ENCODE data around the gene PPP1R16B.
"Not testable (repeated sequence)": the region's sequence is repeated elsewhere in the genome, so short reads cannot be mapped to it uniquely, and the experiment has no call there.

Gene PPP1R16B

GRCh38 chr20:38939686-38940085, 134.2 kb downstream of the PPP1R16B start:
- DNase-seq = no peak

GRCh38 chr20:38940644-38941043, 135.1 kb downstream of the PPP1R16B start:
- DNase-seq = no peak

GRCh38 chr20:38941726-38942389, 136.4 kb downstream of the PPP1R16B start:
- DNase-seq = no peak

GRCh38 chr20:38945012-38945411, 139.5 kb downstream of the PPP1R16B start:
- no peak for DNase-seq

- no peak for DNase-seq
These were observed 141.3 kb downstream of the PPP1R16B start for GRCh38 chr20:38946836-38947235.

GRCh38 chr20:38947931-38948362, 142.4 kb downstream of the PPP1R16B start:
- DNase-seq = no peak

- no peak for DNase-seq
These were observed 144.8 kb downstream of the PPP1R16B start for GRCh38 chr20:38950254-38950653.

- DNase-seq = no peak
These were observed 146.1 kb downstream of the PPP1R16B start for GRCh38 chr20:38951611-38952010.

GRCh38 chr20:38952153-38952552, 146.7 kb downstream of the PPP1R16B start:
- no peak for DNase-seq

- DNase-seq = no peak
These were observed 148.3 kb downstream of the PPP1R16B start for GRCh38 chr20:38953630-38954340.

GRCh38 chr20:38957235-38957876, 151.9 kb downstream of the PPP1R16B start:
- no peak for DNase-seq

GRCh38 chr20:38957915-38958485, 152.5 kb downstream of the PPP1R16B start:
- DNase-seq = no peak

- not testable (repeated sequence) for DNase-seq
These were observed 154.7 kb downstream of the PPP1R16B start for GRCh38 chr20:38960187-38960687.

- DNase-seq = no peak
These were observed 156.1 kb downstream of the PPP1R16B start for GRCh38 chr20:38961530-38962043.

GRCh38 chr20:38962044-38962927, 156.8 kb downstream of the PPP1R16B start, which contains the start of gene DHX35:
Gene DHX35 (plus strand): TSS chr20:38962344. CDS start chr20:38962368, 24 bp downstream.
- peak; percentile 93 for DNase-seq

- DNase-seq = no peak
These were observed 157.5 kb downstream of the PPP1R16B start for GRCh38 chr20:38962928-38963401.

GRCh38 chr20:38963745-38964144, 158.2 kb downstream of the PPP1R16B start:
- DNase-seq = no peak

GRCh38 chr20:38965264-38965663, 159.8 kb downstream of the PPP1R16B start:
- DNase-seq = no peak

GRCh38 chr20:38968090-38968489, 162.6 kb downstream of the PPP1R16B start:
- no peak for DNase-seq

- DNase-seq = no peak
These were observed 164.2 kb downstream of the PPP1R16B start for GRCh38 chr20:38969708-38970107.

- no peak for DNase-seq
These were observed 164.8 kb downstream of the PPP1R16B start for GRCh38 chr20:38970302-38970701.
